HG02763 (cell line): Measurements from ENCODE around the gene TBCEL.
"Not testable (repeated sequence)": the region's sequence is repeated elsewhere in the genome, so short reads cannot be mapped to it uniquely, and the experiment has no call there.

ENCODE experiments used
- ATAC-seq: cut with Tn5 transposase; IDR thresholded peaks from one replicate; pipeline ENCODE4 v1.9.1; 2021; ENCODE audit warnings: mild to moderate bottlenecking, moderate library complexity; ENCODE audit not compliant: unreplicated experiment

TBCEL gene

DNA sequence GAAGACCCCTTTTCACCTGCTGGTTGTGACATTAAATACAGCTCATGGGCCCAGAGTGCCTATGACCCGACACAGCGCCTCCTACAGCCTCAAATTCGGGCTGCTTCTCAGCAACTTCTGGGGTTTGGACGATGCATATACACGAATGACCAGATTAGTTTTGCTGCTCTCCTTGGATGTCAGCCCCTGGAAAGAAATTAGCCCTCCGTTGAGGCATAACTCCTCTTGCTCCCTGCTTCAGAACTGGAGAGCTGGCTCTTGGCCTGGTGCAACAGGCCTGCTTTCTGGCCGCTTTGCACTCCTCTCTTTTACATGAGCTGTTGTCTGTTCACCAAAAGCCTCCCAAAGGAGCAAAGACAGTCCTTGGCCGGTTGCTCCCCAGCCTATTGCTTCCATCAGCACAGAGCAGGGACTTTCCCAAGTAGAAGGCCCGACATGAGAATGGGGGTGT, 80.4 kb downstream of the TBCEL start:
- no peak for ATAC-seq

DNA sequence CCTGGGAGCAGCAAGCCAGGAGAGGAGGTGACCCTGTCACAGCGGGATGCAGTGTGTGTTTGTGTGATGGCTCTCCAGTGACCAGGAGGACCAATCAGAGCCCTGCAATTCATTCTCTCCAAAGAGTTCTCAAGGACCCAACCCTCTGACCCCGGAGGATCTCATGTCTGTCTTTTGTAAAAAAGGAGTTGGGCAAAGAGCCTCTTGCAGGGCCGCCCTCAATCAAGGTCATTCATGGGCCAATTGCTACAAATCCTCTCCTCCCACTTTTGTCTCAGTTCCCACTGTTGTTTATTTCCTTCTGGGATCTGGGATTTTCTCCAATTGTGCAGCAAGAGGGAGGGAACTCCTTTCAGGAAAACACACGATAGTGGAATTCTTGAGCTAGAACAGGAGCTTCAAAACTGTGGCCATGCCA, 81.2 kb downstream of the TBCEL start:
- ATAC-seq = no peak

DNA sequence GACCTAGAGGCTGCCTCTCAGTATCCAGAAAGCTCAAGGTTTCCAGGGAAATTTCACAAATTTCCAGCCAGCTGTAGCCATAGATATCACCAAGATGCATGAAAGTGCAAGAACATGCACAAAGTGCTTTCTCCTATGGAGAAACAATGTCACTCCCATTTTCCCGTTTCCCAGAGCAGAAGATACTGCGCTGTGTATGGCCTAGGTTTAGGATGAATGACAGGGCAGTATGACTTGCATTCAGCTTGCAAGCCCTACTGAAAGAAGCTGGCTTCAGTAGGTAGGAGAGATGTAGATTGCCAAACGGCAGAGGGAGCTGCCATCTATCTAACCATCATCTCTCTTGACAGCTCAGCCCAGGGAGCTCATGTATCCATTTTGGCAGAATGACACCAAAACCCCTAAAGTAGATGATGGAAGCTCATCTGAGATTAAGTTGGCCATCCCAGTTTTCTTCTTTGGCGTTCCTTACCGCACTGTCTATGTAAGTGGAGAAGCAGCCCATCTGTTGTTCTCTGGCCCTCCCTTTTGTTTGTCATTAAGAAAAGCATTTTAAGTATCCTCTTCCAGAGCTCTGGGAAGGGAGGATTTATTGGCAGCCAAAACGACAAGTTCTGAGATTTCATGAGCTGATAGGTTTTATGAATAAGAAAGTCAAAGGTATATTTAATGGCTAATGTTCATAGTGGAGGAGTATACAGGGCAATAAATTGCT, 81.7 kb downstream of the TBCEL start:
- ATAC-seq = no peak

- no peak for ATAC-seq
These were observed 82.9 kb downstream of the TBCEL start for GRCh38 chr11:121106812-121107211.

- no peak for ATAC-seq
These were observed 84.5 kb downstream of the TBCEL start for GRCh38 chr11:121108413-121108812.

- ATAC-seq = no peak
These were observed 85.6 kb downstream of the TBCEL start for GRCh38 chr11:121109471-121109870.

DNA sequence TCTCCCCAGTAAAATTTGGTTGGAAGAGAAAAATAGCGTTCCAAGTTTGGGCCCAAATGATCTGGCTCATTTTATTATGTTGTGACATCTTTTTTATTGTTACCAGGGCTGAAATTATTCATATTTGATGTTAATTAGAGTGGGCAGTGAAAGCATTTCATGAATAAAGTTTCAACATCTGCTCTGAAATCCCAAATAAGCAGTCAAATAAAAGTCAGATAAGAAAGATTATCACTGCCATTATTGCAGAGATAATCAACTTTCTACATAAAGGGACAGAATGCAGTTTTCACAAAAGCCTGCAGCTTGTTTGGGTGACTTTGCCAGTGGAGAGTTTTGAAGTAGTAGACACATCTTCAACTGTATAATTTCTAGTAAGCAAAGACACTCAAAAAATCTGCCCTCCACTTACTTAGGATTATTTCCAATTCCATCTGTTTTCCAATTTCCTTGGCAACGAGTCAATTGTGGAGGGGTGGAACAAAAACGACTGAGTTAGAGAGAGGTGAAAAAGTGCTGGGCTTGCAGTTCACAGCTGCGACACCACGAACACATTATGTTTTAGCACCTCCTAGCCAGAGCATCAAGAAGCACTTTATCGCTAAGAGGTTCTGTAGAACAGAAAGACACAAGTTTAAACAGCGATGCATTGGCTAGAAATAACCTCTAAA, 86.1 kb downstream of the TBCEL start:
- no peak for ATAC-seq

- no peak for ATAC-seq
These were observed 87.2 kb downstream of the TBCEL start for GRCh38 chr11:121110871-121111724.

DNA sequence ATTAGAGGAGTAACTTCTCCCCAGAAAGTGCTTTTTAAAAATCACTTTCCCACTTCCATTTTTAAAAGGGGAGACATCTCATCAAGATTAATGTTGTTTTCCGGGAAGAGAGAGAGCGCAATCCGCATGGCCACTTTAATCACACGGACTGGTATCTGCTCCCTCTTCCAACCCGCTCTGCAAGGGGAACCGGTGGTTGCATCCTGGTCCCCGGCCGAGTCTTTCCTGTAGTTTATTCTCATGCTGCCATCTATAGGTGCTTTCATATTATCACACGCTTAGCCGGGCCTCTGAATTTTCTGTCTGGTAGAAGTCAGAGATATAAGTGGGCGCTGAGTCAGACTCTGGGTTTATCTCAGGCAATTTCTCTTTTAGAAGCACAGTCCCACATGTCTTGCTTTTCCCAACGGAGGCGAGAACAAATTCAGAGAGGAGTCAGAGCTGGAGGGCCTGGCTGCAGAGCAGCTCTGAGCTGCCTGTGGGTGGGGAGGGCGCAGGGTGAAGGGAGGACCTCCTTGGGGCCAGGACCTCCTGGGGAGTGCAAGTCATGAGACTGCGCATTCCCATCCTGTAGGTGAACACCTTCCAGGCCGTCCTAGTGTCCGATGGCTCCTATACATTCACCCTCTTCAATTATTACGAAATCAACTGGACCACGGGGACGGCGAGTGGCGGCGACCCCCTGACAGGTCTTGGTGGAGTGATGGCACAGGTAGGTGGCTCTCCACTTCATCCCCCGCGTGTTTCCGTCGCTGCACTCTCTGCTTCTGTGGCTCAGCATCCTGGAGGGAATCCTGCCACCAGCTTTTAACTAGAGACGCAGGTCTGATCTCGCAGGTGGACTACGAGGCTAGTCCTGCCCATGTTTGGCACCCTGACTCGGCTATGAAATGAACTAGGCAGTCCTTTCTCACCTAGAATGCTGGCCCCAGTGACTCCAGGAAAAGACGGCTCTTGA, 88.9 kb downstream of the TBCEL start:
- ATAC-seq = no peak

- ATAC-seq = no peak
These were observed 89.7 kb downstream of the TBCEL start for GRCh38 chr11:121113611-121114010.

DNA sequence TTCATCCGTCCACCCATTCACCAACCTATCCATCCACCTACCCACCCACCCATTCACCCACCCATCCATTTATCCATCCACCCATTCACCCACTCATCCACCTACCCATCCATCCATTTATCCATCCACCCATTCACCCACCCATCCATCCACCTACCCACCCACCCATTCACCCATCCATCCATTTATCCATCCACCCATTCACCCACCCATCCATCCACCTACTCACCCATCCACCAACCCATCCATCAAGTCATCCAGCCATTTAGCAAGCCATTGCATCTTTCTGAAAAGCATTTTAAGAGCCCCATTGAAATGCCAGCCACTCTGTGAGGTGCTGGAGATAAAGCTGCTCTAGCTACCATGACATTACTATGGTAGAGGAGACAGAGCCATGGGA, 91.1 kb downstream of the TBCEL start:
- ATAC-seq = not testable (repeated sequence)

DNA sequence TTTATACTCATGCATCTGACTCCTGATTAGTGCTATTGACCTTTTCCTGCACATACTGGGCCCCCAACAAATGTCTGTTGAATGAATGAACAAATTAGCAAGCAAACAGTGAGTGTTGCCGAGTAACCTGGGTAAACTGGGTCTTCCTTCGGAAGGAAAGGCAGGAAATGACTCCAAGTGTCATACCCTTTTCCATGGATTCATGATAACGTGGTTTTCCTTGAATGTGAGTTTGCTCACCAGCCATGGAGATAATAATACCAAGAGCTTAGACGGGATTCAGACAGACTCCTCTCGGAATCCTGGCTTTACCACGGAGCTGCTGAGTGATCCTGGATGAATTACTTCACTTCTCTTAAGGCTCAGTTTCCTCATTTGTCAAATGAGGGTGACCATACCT, 93.9 kb downstream of the TBCEL start:
- no peak for ATAC-seq

- no peak for ATAC-seq
These were observed 95.5 kb downstream of the TBCEL start for GRCh38 chr11:121119440-121119839.

DNA sequence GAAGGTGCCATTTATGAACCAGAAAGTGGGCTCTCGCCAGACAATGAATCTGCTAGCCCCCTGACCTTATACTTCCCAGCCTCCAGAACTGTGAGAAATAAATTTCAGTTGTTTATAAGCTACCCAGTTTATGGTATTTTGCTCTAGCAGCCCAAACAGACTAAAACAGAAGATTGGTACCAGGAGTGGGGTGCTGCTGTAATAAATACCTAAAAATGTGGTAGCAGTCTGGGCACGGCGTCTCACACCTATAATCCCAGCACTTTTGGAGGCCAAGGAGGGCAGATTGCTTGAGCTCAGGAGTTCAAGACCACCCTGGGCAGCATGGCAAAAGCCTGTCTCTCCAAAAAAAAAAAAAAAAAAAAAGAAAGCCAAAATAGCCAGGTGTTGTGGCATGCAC, 98.4 kb downstream of the TBCEL start:
- no peak for ATAC-seq

DNA sequence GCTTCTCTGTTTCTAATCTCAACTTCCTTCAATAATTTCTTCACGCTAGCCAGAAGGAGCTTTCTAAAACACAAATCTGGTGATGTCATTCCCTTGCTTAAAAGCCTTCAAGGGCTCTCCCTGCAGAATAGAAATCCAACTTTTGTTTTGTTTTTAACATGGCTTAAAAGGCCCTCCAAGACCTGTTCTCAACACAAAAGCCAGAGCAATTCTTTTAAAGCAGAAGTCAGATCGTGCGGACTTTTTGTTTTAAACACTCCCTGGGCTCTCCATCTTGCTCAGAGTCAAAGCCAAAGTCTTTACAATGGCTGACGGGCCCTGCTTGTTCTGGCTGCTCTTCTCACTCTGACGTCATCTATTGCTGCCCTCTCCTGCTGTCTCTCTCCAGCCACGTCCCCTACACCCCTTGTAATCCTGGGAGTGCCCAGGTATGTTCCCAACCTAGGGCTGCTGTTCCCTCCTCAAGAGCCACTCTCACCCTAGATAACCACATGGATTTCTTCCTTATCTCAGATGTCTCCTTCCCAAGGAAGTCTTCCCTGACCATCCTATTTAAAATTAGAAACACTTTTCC, 99.7 kb downstream of the TBCEL start:
- no peak for ATAC-seq

DNA sequence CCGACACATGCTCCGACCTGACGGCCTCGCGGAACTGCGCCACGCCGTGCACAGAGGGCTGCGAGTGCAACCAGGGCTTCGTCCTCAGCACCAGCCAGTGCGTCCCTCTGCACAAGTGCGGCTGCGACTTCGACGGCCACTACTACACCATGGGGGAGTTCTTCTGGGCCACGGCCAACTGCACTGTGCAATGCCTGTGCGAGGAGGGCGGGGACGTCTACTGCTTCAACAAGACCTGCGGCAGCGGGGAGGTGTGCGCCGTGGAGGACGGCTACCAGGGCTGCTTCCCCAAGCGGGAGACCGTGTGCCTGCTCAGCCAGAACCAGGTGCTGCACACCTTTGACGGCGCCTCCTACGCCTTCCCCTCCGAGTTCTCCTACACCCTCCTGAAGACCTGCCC, 103.9 kb downstream of the TBCEL start:
- no peak for ATAC-seq

DNA sequence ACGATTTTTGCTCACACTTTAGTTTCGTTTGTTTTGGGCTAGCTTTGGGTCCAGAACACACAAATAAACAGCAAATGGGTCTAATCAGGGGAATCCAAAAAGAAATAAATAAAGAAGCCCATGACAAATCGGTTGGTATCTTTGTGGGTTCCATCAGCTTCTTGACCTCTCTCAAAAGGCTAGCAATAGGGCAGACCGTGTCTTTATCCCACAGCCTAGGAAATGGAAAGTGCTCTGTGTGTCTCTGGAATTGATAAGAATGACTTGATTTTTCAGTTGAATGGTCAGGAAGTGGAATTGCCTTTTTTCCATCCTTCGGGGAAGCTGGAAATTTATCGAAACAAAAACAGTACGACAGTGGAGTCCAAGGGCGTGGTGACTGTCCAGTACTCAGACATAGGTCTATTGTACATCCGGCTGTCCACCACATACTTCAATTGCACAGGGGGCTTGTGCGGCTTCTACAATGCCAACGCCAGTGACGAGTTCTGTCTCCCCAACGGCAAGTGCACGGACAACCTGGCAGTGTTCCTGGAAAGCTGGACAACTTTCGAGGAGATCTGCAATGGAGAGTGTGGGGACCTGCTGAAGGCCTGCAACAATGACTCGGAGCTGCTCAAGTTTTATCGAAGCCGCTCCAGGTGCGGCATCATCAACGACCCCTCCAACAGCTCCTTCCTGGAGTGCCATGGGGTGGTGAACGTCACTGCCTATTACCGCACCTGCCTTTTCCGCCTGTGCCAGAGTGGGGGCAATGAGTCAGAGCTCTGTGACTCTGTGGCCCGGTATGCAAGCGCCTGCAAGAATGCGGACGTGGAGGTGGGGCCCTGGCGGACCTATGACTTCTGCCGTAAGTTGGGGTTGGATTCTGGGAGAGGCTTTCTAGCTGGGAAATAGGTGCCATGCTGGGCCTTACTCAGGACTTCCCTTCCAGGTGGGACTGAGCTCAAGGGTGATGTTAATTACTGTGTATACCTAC, 105.7 kb downstream of the TBCEL start:
- no peak for ATAC-seq

DNA sequence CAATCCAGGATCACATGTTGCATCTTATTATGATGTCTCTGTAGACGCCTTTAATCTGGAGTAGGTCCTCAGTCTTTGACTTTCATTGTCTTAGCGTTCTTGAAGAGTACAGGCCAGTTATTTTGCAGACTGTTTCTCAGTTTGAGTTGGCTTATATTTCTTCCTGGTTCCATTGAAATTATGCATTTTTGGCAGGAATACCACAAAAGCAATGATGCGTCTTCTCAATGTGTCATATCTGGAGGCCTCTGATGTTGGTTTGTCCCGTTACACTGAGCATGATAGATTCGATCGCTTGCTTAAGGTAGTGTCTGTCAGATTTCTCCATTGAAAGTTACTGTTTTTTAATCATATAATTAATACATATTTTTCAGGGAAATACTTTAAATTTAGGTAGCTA, 107.8 kb downstream of the TBCEL start:
- ATAC-seq = no peak
